GM06990 (cell line): Measurements from ENCODE around the gene KCNJ6.

Experiments
- DNase-seq: peaks from one replicate; pipeline ENCODE4 v3.0.0-alpha.2; 2011; ENCODE audit not compliant: insufficient read length; ENCODE audit errors: extremely low read depth
- H3K27me3 ChIP-seq: replicated peaks from 2 replicates; pipeline ENCODE4 v1.6.0; 2011; ENCODE audit warnings: low read length; ENCODE audit not compliant: control insufficient read depth, insufficient read depth
- H3K36me3 ChIP-seq: 2 replicates; pipeline ENCODE4 v1.5.1; 2011; ENCODE audit warnings: low read length; ENCODE audit not compliant: control insufficient read depth, insufficient read depth
- H3K4me3 ChIP-seq: replicated peaks from 2 replicates; pipeline ENCODE4 v1.5.1; 2011; ENCODE audit warnings: low read depth, mild to moderate bottlenecking, control low read depth, low read length
- CTCF ChIP-seq: IDR thresholded peaks from 2 replicates; pipeline ENCODE4 v1.5.1; 2011; ENCODE audit warnings: low read length, control low read depth, mild to moderate bottlenecking, inconsistent platforms; ENCODE audit not compliant: insufficient read depth, poor library complexity, severe bottlenecking

The KCNJ6 gene

DNA sequence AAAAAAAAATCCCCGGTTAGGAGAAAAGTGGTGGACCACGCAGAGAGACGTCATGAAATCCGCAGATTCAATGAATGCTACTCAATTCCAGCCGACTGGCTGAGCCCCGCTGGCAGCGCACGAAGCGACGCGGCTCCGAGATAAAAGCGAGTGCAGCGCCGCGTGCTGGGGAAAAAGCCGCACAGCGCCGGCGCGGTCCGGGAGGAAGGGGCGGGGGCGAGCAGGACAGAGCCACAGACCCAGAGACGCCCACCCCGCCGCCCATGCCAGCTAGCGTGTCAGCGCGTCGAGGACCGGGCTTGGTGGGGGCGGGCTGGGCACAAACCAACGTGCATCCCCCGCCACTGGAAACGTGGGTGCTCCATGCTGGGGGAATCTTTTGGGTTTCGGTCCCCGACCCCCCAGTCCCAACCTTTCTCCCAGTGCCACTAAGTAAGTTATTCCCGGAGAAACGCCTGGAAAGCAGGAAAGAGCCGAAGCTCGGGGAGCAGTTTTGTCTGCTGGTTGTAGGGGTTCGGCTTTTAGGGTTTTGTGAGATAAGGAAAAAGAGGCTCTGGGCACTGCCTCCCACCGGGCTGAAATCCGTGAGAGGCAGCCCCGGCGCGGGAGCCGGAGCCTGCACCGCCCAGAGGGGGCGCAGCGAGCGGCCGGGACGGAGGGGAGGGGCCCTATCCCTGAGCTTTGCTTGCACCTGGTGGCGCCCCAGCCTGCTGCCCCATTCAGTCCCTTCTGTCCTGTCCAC, at the start of gene KCNJ6:
KCNJ6 (minus strand) TSS at position 148 of the 742 bp plus-strand sequence. CDS start 75,775 bp downstream, outside the sequence.
- Histone ChIP-seq H3K4me3 (no peak within 1 kb of the TSS), H3K27me3 (no peaks in the 10 kb centered on the region; the same call in 1 of the 2 replicates), H3K36me3 (no peaks in the 10 kb centered on the region)
- no peak for DNase-seq
- TF ChIP-seq CTCF, result no peak

DNA sequence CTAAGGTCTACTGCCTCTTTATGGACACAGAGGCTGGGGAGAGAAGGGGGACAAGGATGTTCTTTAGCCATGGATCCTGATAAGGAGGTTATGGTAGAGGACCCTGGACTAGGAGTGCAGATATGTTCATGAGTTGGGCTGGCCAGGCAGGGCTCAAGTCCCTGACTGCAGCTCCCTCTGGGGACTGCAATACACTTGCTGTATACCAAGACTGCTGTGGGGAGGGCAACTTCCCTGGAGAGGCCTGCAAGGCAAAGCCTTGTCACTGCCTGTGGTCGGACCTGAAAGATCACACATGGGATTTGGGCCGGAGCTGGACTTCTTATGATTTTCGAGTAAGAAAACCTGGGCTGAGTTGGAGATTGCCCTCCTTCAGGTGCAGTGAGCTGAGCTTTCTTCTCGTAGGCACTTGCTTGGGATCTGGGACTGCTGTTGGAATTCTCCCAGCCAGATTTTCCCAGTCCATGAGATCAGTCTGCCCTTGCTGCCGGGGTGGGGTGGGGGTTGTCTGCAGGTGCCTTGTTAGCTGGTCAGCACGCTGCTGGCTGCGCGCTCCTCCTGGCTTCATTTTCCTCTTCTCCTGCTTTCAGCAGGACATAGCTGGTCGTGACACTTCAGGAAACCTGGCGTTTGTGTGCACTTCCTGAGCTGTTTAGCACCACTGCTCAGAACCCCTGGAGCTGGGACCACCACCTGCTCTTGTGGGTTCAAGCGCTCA, 49.0 kb upstream of the KCNJ6 start:
- H3K36me3 ChIP-seq, result no peaks in the 10 kb centered on the region
- DNase-seq, result no peak
- no peak for TF ChIP-seq CTCF

DNA sequence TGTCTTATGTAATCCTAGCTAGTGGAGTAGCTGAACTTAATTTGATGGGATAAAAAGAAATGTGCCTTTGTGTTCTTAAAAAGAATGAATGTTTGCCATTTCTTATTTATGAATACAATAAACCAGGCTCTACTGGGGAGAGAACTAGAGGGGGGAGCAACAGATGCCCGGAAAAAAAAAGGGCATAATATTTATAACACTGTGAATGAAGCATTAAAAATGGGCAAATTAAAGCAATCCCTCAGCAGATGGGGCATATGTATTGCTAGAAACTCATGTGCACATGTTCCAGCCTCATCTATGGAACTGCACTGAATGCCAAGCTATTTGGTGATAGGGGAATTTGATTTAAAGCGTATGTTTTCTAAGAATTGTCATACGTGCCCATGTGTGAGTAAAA, 42.3 kb upstream of the KCNJ6 start:
- Histone ChIP-seq H3K4me3 (no peak overlapping the region), H3K27me3 (no peaks in the 10 kb centered on the region; the same call in 1 of the 2 replicates), H3K36me3 (no peaks in the 10 kb centered on the region)
- no peak for DNase-seq
- no peak for TF ChIP-seq CTCF

More for the DNA sequence above, 49.0 kb upstream of the KCNJ6 start:
- Histone ChIP-seq H3K4me3 (no peak overlapping the region), H3K27me3 (no peaks in the 10 kb centered on the region; the same call in 1 of the 2 replicates)

DNA sequence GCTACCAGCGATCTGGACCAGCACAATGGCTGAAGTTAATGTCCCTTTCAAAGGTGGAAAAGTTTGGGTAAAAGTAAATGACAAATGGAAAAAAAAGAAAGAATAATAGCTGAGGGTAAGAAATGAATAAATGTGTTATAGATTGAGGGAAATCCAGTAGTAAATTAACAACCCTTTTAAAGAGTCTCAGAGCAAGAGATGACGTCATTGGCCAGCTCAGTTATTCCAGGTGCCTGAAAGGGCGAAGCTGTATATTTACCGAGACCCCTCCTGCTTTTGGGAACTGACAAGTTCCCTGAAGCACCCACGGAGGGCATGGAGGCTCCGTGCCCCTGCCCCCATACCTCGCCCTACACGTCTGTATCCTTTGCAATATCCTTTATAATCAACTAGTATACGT, 40.5 kb upstream of the KCNJ6 start:
- no peaks in the 10 kb centered on the region for H3K36me3 ChIP-seq
- no peak overlapping the region for H3K4me3 ChIP-seq
- H3K27me3 ChIP-seq, result no peaks in the 10 kb centered on the region
- no peak for DNase-seq
- no peak for TF ChIP-seq CTCF

- Histone ChIP-seq H3K36me3 (no peaks in the 10 kb centered on the region), H3K4me3 (no peak overlapping the region), H3K27me3 (no peaks in the 10 kb centered on the region)
- no peak for TF ChIP-seq CTCF
- DNase-seq, result no peak
Observed at GRCh38 chr21:37945036-37945435, 28.8 kb upstream of the KCNJ6 start.
